H1 (cell line): ENCODE measurements around the gene TMEM108.

ENCODE experiments used
- CBX8 ChIP-seq: fragments of 300-800, 300-1000 bp; sonication (generic); IDR thresholded peaks from 2 replicates; pipeline ENCODE4 v1.7.1; 2016; ENCODE audit warnings: low read depth, low read length, borderline replicate concordance
- CREB1 ChIP-seq: IDR thresholded peaks from 2 replicates; pipeline ENCODE4 v1.6.1; 2012; ENCODE audit warnings: inconsistent platforms
- JUN ChIP-seq: IDR thresholded peaks from 2 replicates; pipeline ENCODE4 v1.6.1; 2011; ENCODE audit warnings: low read depth, mild to moderate bottlenecking, improper control_type of control experiment, low read length
- MAFK ChIP-seq: IDR thresholded peaks from 2 replicates; pipeline ENCODE4 v1.6.1; 2012; ENCODE audit warnings: low read depth, mild to moderate bottlenecking, improper control_type of control experiment, low read length
- POLR2A ChIP-seq, 2 experiments: IDR thresholded peaks; 1 replicate in 1 of 2; 2 replicates in 1 of 2; pipeline ENCODE4 v1.6.1; 2011; ENCODE audit warnings: low read depth in 2 of 2, low read length in 2 of 2, mild to moderate bottlenecking in 2 of 2; ENCODE audit errors: control extremely low read depth in 1 of 2
- POLR2AphosphoS5 ChIP-seq: IDR thresholded peaks from 2 replicates; pipeline ENCODE4 v1.6.1; 2011; ENCODE audit warnings: low read depth, low read length
- SRF ChIP-seq: IDR thresholded peaks from 2 replicates; pipeline ENCODE4 v1.6.1; 2011; ENCODE audit warnings: mild to moderate bottlenecking, low read depth, low read length, moderate library complexity
- TBP ChIP-seq: IDR thresholded peaks from 2 replicates; pipeline ENCODE4 v1.6.1; 2011; ENCODE audit warnings: low read depth, low read length, improper control_type of control experiment
- YY1 ChIP-seq: IDR thresholded peaks from 2 replicates; pipeline ENCODE4 v1.6.1; 2011; ENCODE audit warnings: low read depth, mild to moderate bottlenecking, low read length
- TF ChIP-seq, protein P1 (sequence below), 3 experiments: IDR thresholded peaks; 1 replicate in 2 of 3; 2 replicates in 1 of 3; pipeline versions ENCODE4 v1.5.1 to v1.6.1; 2011; ENCODE audit warnings: low read length in 3 of 3, mild to moderate bottlenecking in 3 of 3, inconsistent platforms in 2 of 3, low read depth in 1 of 3, moderate library complexity in 1 of 3; ENCODE audit not compliant: insufficient read depth in 1 of 3; ENCODE audit errors: control extremely low read depth in 1 of 3

DNA sequence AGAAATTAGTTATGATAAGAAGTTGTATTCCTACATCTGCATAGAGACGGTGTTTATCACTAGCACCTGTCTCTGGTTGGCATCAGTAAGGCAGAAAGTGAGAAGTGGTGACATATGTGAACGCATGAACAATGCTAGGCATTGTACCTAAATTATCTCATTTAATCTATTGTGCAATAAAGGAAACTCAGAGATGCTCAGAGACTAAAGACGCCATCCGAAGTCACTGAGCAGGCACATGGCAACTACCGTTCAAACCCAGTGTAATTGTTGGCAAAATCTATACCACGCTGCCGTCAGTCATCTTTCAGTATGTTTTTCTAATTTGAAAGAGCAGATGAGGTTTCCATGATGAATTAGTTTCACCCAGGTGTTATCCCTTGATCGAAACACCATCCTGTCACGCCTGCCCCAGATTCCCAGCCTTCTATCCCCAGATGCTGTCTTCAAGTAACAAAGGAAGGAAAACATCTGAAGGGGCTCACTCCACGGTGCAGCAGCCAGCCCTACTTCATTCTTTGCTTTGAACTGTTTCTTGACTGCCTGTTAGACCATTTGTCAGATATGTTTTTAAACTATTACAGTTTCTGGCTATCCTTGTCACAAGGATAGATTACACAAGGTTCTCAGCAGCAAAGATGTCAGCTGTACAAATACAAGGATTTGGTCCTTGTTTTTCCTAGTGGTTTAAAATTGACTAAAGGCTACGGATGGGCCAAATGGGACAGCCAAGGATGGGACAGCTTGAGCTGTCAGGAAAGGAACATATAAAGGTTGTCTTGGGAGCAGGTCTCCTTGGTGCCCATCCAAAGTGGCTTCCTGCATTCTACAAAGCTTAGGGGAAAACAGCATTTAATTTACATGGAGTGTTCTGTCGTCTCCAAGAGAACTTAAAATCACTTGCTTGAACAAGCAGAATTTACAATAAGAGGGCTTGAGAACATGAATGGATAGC, 99.1 kb downstream of the TMEM108 start:
- no peak for TF ChIP-seq CREB1
- no peak for TF ChIP-seq POLR2AphosphoS5
- no peak for TF ChIP-seq CBX8
- no peak for TF ChIP-seq MAFK
- no peak for TF ChIP-seq POLR2A (IDR thresholded peaks at IDR 0.05; ENCODE audit: control extremely low read depth in 1 of 2, low read depth in 2 of 2, low read length in 2 of 2)
- no peak for TF ChIP-seq TBP
- no peak for TF ChIP-seq SRF
- TF ChIP-seq YY1 = no peak
- TF ChIP-seq, protein P1, sequence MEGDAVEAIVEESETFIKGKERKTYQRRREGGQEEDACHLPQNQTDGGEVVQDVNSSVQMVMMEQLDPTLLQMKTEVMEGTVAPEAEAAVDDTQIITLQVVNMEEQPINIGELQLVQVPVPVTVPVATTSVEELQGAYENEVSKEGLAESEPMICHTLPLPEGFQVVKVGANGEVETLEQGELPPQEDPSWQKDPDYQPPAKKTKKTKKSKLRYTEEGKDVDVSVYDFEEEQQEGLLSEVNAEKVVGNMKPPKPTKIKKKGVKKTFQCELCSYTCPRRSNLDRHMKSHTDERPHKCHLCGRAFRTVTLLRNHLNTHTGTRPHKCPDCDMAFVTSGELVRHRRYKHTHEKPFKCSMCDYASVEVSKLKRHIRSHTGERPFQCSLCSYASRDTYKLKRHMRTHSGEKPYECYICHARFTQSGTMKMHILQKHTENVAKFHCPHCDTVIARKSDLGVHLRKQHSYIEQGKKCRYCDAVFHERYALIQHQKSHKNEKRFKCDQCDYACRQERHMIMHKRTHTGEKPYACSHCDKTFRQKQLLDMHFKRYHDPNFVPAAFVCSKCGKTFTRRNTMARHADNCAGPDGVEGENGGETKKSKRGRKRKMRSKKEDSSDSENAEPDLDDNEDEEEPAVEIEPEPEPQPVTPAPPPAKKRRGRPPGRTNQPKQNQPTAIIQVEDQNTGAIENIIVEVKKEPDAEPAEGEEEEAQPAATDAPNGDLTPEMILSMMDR (IDR thresholded peaks at IDR 0.05; ENCODE audit: control extremely low read depth in 1 of 3, insufficient read depth in 1 of 3, low read depth in 1 of 3, low read length in 3 of 3) = no peak
- TF ChIP-seq JUN = no peak
